Astrocyte of the spinal cord (primary cell): ENCODE data around the gene CERS5.

ENCODE experiments used
- DNase-seq: peaks from one replicate; pipeline ENCODE4 v3.0.0; 2011; ENCODE audit warnings: low read depth, low spot score
- H3K4me3 ChIP-seq: 2 replicates; pipeline ENCODE4 v1.5.1; 2011; ENCODE audit warnings: low read depth, mild to moderate bottlenecking, low read length, moderate library complexity
- CTCF ChIP-seq: IDR thresholded peaks from 2 replicates; pipeline ENCODE4 v1.5.1; 2012; ENCODE audit warnings: low read depth, mild to moderate bottlenecking, low read length, inconsistent platforms
- in situ Hi-C: cut with HindIII; loops from 2 replicates; pipeline ENCODE4 v1.10.0; 2017; ENCODE audit warnings: low sequenced_read_pairs

Gene CERS5

GRCh38 chr12:50167049-50167828, at the start of gene CERS5:
TSS of gene CERS5 (minus strand) at chr12:50167369. CDS start at chr12:50167297, 72 bp downstream.
- in situ Hi-C loops: no loop called here
- H3K4me3 ChIP-seq: peak within 1 kb of the TSS; percentile 60
- TF ChIP-seq CTCF: no peak
- peak; percentile 99 for DNase-seq

GRCh38 chr12:50215033-50215432, 47.9 kb upstream of the CERS5 start:
- in situ Hi-C loops: no loop called here
- H3K4me3 ChIP-seq: no peak overlapping the region
- DNase-seq: peak; percentile 38
- TF ChIP-seq CTCF: no peak

- in situ Hi-C loops: no loop called here
- TF ChIP-seq CTCF: no peak
- H3K4me3 ChIP-seq: no peak overlapping the region
- DNase-seq: no peak
Measured at GRCh38 chr12:50214018-50214417, 46.8 kb upstream of the CERS5 start.

- no peak for TF ChIP-seq CTCF
- H3K4me3 ChIP-seq: no peak overlapping the region
- no peak for DNase-seq
- in situ Hi-C loops: no loop called here
Measured at GRCh38 chr12:50213439-50213838, 46.3 kb upstream of the CERS5 start.

- no peak for TF ChIP-seq CTCF
- in situ Hi-C loops: no loop called here
- DNase-seq: no peak
- H3K4me3 ChIP-seq: no peak overlapping the region
Measured at GRCh38 chr12:50212071-50212467, 44.9 kb upstream of the CERS5 start.

GRCh38 chr12:50211392-50212070, 44.4 kb upstream of the CERS5 start:
- H3K4me3 ChIP-seq: no peak overlapping the region
- peak; percentile 43 for DNase-seq
- in situ Hi-C loops: no loop called here
- TF ChIP-seq CTCF: no peak
